HK-2 (cell line): ENCODE measurements around the gene E2F3.

Experiments used
- DNase-seq: peaks from one replicate; pipeline ENCODE4 v3.0.0-alpha.2; 2018; ENCODE audit not compliant: unreplicated experiment

E2F3 gene

DNA sequence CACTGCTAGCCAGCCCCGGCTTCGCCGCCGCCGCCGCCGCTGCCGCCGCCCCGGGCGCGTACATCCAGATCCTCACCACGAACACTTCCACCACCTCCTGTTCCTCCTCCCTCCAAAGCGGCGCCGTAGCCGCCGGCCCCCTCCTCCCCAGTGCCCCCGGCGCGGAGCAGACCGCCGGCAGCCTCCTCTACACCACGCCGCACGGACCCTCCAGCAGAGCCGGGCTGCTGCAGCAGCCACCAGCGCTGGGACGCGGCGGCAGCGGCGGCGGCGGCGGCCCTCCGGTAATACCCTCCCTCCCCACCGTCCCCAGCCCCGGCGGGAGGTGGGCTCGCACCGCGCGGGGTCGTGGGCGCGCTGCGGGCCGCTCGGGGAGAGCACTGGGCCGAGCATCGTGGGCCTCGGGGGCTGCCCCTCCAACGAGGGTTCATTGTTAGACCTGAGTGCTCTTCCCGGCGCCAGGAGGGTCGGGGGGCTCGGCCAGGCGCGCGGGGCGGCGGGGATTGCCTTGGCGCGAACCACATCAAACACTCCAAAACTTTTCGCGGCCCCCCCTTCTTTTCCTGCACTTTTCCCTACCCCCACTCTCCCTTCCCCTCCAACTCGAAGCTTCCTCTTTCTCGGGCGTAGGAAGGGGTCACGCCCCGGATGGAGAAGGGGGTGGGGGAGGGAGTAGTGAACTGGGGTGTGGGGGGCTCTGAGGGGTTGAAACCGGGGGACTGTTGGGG, 827 bp downstream of the E2F3 start:
- peak; percentile 64 for DNase-seq

DNA sequence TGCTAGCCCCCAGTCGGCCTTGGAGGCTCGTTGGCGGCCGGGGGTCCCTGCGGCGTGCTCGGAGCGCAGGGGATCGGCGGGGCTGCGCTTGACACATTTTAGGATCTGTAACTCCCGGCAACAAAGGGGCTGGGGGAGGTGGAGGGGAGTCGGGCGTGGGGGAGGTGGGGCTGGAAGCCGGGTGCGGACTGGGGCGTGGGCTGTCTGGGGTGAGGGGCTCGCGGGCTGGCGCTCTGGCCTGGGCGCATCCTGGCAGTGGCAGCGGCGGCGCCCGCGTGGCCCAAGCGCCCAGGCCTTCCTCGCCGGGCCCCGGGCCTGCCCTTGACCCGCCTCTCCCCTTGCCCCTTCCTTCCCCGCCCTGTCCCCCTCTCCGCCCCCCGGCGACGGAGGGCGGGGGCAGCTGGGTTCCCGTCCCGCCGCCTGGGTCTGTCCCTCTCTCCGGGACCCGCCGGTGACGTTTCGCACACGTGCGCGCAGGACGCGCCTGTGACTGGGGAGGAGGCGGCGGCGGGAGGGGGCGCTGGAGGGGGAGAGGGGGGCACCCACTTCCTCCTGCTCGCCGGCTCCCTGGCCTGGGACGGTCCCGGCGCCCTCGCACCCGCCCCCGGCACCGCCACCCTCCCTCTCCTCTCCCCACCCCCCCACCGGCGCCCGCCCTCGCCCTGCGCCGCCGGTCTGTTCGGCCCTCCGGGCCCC, 1.5 kb downstream of the E2F3 start:
- DNase-seq: peak; percentile 95

DNA sequence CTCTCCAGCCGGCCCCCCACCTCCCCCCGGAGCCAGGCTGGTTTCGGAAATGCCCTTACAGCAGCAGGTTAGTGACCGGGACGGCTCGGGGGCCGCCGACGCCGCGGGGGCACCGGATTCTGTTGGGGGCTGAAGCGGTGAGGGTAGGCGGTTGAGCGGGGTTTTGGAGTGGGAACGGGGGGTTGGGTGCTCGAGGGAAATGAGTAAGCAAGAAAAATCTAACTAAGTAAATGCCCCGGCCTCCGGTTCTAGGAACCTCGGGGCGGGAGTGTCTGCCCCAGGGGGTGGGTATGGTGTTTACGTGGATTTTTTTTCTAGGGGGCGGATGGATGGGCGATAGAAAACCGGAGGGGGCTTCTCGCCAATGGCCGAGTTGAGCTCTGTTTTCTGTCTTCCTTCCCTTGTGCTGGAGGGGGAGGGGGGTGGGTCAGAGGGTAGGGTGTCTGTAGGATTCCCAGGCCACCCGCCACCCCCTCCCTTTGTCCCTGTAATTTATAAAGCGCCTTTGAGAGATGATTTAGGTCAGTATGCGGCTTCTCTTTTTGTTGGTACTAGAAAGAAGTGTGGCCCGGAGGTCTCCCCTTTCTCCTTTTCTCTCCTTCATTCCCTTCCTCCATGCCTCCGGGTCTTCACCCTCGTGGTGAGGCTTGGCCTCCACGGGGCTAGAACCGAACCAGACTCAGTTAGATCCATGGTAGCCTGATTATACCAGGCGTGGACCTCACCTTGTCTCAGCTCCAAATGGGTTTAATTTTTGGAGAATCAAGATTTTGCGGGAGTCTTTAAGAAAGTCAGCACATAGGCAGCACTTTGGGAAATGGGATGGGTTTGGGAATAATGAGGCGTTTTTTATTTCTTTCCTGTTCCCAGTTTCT, 2.3 kb downstream of the E2F3 start:
- DNase-seq: no peak

DNA sequence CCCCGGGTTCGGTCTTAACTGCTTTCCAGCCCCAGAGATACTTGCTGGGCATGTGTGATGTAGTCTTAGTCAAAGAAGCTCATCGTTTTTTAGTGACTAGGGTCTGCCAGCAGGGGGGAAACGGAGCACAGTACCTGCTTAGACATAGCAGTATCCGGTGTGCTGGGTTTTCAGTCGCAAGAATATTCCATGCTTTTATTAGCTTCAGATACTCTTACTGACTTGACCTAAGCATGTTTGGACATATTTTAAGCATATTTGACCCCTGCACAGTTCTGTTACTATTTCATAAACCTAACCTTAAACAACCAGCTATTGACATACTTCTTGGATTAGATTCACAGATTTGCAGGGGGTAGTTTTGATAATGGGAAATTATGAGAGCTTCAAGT, 3.0 kb downstream of the E2F3 start:
- DNase-seq: peak; percentile 63

DNA sequence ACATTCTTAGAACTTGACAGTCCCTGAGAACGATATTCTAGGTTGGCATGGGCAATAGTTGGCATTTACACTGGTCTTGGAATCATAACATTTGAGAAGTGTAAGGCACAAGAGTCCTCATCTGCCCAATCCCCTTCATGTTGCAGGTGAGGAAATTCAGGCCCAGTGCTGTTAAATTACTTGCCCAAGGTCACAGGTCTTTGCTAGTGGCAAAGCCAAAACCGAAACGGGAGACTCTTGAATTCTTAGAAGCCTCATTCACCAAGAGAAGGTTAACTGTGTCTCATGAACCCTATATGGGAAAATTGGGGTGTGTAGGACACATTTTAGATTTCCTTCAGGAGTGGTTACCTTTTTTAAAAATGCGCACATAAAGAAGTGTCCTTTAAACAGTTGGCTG, 7.2 kb downstream of the E2F3 start:
- no peak for DNase-seq

DNA sequence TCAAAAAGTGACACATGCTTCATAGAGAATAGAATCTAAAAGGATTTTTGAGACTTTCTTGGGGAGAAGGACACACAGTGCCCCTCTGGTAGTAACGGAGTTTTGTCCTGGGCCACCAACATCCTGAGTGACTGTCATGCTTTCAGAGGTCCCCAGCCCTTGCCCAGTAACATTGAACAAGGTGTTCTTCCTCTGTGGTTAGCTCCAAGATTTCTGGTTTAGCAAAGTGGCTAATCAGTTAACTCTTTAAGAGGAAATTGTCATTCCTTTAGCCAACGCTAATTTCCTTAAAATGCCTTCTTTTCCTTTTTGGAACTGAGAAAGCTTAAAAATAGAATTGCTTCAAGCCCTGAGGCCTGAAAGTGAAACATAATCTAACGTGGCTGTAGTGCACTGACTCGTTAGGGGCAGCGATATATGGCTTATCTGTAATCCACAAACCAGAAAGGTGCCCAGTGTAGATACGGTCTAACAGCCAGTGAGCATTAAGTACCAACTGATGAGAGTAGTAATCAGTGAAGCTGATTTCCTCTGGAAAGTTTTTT, 7.8 kb downstream of the E2F3 start:
- no peak for DNase-seq

DNA sequence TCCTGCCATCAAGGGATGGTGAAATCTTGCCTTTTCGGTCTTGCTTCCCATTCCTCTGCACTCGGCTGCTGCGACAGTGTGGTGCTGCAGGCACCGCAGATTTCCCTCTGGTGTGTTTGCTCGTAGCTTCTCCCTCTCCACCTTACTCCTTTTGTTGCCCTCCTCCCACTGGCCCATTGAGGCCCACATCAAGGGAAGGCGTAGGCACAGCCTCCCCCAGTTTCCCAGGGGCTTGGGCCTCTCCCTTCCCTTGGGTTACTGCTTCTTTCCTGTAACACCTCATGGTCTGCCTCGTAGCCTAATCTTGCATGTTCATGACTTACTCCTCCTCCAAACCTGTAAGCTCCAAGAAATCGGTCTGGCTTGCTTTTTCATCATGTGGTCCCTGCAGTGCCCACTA, 9.9 kb downstream of the E2F3 start:
- no peak for DNase-seq

DNA sequence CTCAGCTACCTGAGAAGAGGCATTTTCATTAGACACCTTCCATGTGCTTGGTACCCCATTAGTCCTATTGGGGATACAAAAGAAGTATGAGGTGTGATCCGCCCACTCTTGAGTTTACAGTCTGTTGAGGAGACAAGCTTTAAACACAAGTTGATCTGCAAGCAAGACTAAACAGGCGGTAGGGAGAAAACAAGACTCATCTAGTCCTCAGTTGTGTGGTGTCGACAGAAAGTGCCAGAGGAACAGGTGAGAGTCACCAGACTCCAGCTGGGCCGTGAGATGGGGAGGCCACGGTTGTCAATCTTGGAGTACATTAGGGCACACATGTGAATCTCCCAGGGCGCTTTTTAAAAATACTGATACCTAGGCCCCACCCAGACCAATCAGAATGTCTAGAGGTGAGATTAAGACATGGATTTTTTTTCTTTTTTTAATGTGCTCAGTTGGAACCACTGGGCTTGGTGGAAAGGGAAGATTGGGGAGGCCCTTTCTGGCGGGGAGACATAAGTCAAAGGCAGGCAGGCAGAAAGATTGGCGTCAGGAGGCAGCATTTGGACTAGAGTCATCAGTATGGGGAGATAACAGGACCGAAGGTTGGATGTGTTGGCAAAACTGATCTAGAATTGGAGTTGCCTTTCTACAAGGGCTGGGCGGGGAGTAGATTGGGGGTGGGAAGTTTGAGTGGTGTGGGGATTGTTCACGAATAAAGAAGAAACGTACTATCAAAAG, 10.4 kb downstream of the E2F3 start:
- no peak for DNase-seq

DNA sequence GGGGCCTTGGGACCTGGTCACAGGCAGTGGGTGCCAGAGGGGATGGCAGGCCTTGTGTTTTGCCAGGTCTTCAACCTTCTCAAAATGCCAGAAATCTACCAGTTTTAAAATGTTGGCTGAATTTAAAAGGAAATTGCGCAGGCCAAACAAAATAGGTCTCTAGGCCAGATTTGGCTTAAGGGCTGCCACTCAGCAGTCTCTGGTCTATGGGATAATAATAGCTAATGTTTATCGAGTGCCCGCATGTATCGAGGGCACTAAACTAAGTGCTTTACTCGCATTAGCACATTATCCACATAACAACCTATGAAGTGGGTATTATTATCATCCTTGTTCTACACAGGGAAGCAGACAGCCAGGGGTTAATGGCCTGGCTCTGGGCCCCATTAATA, 11.0 kb downstream of the E2F3 start:
- no peak for DNase-seq

DNA sequence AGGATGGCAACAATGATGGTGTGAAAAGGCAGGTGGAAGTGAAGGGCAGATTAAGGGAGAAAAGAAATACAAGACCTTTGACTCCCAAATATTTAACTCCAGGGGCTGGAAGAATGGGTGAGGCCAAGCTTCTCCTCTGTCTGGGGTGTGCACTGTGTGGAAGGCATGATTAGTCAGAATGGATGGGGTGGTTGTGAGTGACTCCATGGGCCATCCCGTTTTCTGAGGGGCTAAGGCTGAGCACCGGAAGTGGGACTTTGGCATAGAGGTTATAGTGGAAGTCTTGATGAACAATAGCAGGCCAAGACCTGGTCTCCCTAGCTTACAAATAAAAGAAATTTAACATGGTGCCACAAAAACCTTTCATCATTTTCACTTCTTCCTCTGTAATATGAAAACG, 12.1 kb downstream of the E2F3 start:
- no peak for DNase-seq

DNA sequence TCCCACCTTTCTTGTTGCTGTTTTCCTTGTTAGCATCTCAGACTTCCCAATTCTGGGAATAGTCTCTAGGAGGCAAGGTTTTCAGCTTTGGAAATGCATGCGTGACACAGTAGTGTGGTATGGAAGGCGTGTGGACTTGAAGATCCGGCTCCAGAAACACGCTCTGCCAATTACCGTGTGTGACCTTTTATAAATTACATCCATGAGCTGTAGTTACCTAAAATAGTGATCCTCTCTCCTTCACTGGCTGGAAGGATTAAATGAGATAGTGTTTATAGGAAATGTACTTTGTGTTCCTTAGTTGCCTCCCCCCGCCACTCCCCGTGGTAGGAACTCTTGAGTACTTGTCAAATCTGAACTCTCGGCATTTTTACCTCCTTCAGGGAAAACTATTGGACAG, 13.0 kb downstream of the E2F3 start:
- DNase-seq: no peak

DNA sequence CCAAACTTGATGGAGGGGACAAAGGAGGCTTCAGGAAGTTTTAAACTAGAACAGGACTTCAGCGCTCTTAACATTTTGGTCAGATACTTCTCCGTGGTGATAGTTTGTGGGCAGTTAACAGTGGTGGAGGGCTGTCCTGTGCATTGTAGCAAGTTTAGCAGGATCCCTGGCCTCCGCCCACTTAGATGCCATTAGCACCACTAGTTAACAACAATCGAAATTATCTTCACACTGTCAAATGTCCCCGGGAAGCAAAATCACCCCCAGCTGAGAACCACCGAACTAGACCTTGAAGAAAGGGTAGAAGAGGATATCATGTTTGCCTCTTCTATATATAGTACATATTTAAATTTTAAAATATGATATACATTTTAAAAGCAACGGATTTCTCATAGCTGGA, 13.6 kb downstream of the E2F3 start:
- no peak for DNase-seq

DNA sequence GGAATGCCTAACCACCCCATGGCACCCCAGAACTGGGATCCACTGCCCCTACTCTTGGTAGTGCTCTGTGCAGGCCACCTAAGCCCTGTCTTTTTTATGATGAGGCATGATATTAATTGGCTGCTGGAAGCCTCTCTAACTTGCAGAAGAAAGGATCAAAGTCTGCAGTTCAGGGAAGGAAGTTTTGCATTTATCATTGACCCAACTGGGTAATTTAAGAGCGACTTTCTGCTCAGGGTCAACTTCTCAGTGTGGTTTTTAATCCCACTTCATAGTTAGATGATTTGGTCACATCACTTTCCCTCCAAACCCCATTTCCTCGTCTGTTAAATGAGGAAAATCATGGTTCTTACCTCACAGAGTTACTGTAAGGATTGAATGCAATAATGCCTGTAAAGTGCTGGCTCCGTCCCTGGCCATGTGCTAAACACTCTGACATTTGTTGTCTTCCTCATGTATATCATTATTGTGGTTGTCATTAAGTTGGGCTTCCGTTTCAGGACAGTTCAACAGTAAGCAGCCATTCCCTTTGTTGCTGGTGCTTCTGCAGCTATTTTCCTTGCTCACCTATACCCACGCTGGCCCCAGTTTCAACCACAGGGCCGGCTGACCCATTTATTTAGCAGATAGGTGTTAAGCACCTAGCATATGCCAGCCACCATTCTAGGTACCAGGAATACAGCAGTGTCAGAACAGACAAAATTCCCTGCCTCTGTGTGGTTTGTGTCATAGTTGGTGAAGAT, 14.2 kb downstream of the E2F3 start:
- no peak for DNase-seq

DNA sequence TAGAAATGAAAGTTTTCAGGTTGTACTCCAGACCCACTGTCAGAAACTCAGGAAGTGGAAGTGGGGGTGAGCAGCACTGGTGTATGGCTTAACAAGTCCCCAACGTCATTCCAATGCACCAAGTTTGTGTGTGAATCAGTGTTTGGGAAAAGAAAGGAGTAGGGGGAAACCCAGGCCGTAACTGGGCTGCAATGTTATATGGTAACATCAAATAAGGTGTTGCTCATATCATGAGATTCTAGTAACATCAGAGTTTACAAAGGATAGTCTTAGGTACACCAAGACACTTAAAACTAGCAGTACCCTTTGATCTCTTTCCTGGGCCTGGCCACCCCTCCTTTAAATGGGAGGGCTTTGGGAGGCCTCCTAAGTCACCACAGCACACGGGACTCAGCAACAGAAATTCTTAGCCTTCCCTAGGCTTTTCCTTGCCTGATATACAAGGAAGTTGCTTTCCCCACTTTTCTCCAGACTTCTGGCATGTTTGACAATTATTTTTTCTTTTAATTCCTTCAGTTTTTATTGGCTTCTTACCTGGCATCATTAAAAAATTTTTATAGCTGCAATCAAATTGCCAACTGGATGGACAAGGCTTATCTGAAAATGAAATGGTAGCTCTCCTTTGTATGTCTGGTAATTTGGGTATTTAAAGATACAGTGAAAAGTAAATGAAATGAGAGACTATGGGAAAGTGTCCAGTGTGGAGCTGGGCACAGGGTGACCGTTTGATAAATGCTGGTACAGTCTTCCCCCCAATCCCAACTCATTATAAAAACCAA, 15.1 kb downstream of the E2F3 start:
- no peak for DNase-seq

DNA sequence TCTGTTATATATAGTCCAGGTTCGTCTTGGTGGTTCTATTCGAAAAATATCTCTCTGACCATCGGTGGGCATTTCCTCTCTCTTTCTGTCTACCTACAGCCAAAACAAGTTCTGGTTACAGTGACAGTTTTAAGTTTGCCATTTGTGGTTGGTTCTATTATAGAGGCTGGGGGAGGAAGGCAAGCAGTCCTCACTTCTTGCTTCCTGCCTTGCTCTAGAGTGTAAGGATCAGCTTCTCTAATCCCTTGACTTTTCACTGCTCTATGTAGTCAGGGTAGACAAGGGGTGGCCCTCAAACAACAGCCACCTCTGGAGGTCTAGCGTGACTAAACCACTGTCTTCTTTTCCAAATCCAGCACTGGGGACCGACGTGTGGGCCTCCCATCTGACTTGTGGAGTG, 16.1 kb downstream of the E2F3 start:
- DNase-seq: no peak

DNA sequence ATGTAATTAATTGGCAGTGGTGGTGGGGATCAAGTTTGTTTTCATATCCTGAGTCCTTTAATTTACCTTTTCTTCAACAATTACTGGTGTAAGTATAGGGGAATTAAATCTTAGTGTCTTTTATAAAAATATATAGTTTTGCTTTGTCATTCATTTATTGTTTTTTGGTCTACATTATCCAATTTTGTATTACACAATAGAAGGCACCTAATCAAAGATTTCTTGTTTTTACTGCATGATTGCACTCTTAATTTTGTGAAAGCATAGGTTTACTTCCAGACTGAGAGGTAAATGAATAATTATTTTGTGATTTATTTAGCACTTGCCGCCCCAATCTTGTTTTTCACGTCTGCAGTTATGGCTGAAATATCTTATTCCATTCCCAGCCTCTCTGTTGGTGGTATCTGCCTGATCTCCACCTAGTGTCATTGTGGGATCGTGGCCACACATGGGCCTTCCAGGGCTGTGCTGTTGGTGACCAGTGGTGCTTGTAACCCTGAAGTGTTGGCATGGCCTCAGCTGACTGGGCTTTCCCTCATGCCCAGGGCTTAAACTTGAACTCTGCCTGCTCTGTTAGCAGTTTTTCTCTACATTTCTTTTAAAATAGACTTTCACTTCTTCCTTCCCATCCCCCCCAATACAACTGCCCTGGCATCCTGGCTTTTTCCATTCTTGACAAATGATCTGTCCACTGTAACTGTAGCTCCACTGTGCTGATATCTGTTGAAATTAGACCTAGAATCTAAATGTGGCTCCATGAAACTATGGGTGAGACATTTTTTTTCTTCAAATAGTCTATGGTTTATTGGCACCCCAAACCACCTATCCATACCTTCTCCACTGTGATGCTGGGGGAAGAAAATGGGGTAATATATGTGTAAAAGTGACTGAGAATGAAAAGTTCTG, 24.8 kb downstream of the E2F3 start:
- DNase-seq: peak; percentile 47

DNA sequence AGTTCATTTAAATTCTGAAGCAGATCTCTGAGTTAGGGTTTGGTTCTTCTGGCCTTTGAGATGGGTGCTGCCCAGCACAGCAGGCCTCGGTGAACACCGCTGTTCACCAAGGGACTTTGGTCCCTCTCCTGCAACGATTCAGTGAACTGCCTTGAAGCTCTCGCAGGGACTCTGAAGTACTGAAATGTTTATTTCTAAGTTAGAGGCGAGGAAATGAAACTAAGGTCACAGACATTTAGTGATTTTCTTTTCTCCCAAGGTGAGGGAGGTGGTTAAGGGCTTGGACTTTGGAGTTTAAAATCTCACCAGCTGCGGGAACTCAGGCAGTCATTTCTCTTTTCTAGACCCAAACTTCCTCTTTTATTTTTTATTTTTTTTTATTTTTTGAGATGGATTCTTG, 26.2 kb downstream of the E2F3 start:
- no peak for DNase-seq

DNA sequence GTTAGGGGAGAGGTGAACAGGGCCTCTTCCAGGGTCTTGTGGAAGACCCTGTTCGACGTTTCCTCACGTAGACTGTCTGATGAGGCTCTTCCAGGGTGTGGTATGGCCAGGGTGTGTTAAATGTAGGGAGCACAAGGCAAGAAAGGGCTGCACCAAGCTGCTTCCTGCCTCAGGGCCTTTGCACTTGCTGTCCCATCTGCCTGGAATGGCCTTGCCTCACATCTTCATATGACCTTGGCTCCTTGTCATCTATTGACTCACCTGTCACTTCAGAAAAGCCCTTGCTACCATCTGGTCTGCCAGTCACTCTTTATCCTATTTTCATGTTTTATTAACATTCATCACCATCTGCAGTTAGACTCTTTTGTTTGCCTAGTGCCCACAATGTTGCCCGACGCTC, 31.0 kb downstream of the E2F3 start:
- DNase-seq: no peak

DNA sequence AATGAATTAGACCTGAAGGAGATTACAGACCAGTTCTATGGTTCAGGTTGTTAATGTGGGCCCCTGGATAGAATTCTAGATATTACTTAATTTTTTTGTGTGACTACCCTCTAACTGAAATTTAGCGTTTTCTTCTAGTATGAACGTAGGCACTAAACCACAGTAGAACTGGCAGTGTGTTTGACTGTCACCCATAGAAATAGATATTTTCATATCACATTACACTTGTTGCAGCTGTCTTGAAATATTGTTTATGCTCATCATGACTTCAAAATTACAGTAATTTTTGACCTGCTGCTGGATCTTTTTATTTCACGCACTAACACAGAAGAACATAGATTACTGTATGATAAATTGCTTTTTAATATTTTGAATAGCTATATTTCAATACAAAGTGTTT, 31.6 kb downstream of the E2F3 start:
- DNase-seq: no peak
